HepG2 (cell line): ENCODE measurements around the gene LAMC1. TPM values are rescaled to one million over a fixed set of nuclear protein-coding genes. Genes with fewer than 3 reads are reported as not detected.

Experiments used
- ATAC-seq: fragments of 200-7000 bp; cut with Tn5 transposase; 3 replicates; pipeline ENCODE4 v1.9.1; 2020; ENCODE audit warnings: mild to moderate bottlenecking, moderate library complexity
- BruUV-seq: library from RNA; stranded (reverse); fragments of 400-500 nt; replicated peaks from 2 replicates; lab custom pipeline; 2021; lab: Mats Ljungman, UMichigan
- CTCF ChIA-PET: fragments of 300-600 bp; formaldehyde crosslinking; extraction: SDS; loops from one replicate; lab custom pipeline; 2021; ENCODE audit warnings: low total read pairs, inconsistent platforms, low intra/inter-chr PET ratio; lab: Yijun Ruan, JAX
- POLR2A ChIA-PET: fragments of 350-600 bp; sonication (Branson Sonifier 250); formaldehyde crosslinking; loops from one replicate; lab custom pipeline; 2020; ENCODE audit warnings: antibody characterized with exemption, inconsistent platforms; lab: Yijun Ruan, JAX
- DNase-seq: peaks from one replicate; pipeline ENCODE4 v3.0.0-alpha.2; 2015; ENCODE audit warnings: low spot score
- FAIRE-seq: peaks from 3 replicates; lab custom pipeline; 2011; peaks lifted over from hg19 to GRCh38; lab: Jason Lieb, UNC
- H2AFZ ChIP-seq: one replicate; pipeline ENCODE4 v1.6.1; 2011; ENCODE audit warnings: low read length, inconsistent platforms
- H3K27ac ChIP-seq: fragments of 300-600 bp; 3 replicates; pipeline ENCODE4 v1.8.0; 2011; ENCODE audit warnings: mixed run types, mild to moderate bottlenecking, mixed read lengths, low read length, inconsistent platforms; ENCODE audit not compliant: insufficient read depth; ENCODE audit errors: extremely low read length
- H3K27me3 ChIP-seq, 2 experiments: fragments of 200-600 bp in 1 of 2; 2 replicates in 1 of 2; 3 replicates in 1 of 2; pipeline versions ENCODE4 v1.6.0 to v1.8.0; 2011; ENCODE audit warnings: low read length in 2 of 2, mild to moderate bottlenecking in 2 of 2, moderate library complexity in 2 of 2, inconsistent platforms in 1 of 2; ENCODE audit not compliant: insufficient read depth in 2 of 2, control insufficient read depth in 1 of 2
- H3K36me3 ChIP-seq, 2 experiments: fragments of 200-600 bp in 1 of 2; replicated peaks in 1 of 2; 2 replicates in 1 of 2; 3 replicates in 1 of 2; pipeline versions ENCODE4 v1.5.1 to v1.8.0; 2011; ENCODE audit warnings: low read length in 2 of 2, inconsistent platforms in 1 of 2; ENCODE audit not compliant: insufficient read depth in 2 of 2, control insufficient read depth in 1 of 2
- H3K4me1 ChIP-seq: 2 replicates; pipeline ENCODE4 v1.5.1; 2012; ENCODE audit warnings: low read length, inconsistent platforms; ENCODE audit not compliant: insufficient read depth
- H3K4me2 ChIP-seq: 2 replicates; pipeline ENCODE4 v1.6.0; 2011; ENCODE audit warnings: low read depth, low read length, inconsistent platforms
- H3K4me3 ChIP-seq, 3 experiments: fragments of 200-600 bp in 1 of 3; sonication (generic), shearing (Covaris generic) in 1 of 3; replicated peaks in 1 of 3; 2 replicates each; pipeline ENCODE4 v1.5.1; 2011 to 2016; ENCODE audit warnings: low read length in 3 of 3, inconsistent platforms in 2 of 3, low read depth in 2 of 3, mild to moderate bottlenecking in 2 of 3, control low read depth in 1 of 3, mixed read lengths in 1 of 3; ENCODE audit not compliant: insufficient read depth in 1 of 3
- H3K79me2 ChIP-seq: one replicate; pipeline ENCODE4 v1.6.1; 2011; ENCODE audit warnings: low read length, inconsistent platforms; ENCODE audit not compliant: insufficient read depth
- H3K9ac ChIP-seq: 2 replicates; pipeline ENCODE4 v1.6.0; 2011; ENCODE audit warnings: mild to moderate bottlenecking, low read depth, low read length, inconsistent platforms; ENCODE audit not compliant: insufficient read depth
- H3K9me3 ChIP-seq: 2 replicates; pipeline ENCODE4 v1.5.1; 2012; ENCODE audit warnings: mild to moderate bottlenecking, low read length
- H4K20me1 ChIP-seq: 2 replicates; pipeline ENCODE4 v1.6.0; 2011; ENCODE audit warnings: inconsistent platforms, mild to moderate bottlenecking, low read length, moderate library complexity; ENCODE audit not compliant: insufficient read depth
- ATAD3A ChIP-seq: sonication (generic); formaldehyde crosslinking; IDR thresholded peaks from 2 replicates; pipeline ENCODE4 v1.4.0; 2020; ENCODE audit warnings: missing genetic modification reagents
- BRD4 ChIP-seq: sonication (generic); formaldehyde crosslinking; IDR thresholded peaks from 2 replicates; pipeline ENCODE4 v1.4.0; 2020; ENCODE audit warnings: missing genetic modification reagents
- CHD2 ChIP-seq: IDR thresholded peaks from 2 replicates; pipeline ENCODE4 v1.6.1; 2011; ENCODE audit warnings: low read depth, low read length, improper control_type of control experiment
- IKZF4 ChIP-seq: sonication (generic); formaldehyde crosslinking; IDR thresholded peaks from 2 replicates; pipeline ENCODE4 v1.5.1; 2020; ENCODE audit warnings: borderline replicate concordance, mild to moderate bottlenecking, low read depth, missing genetic modification reagents; ENCODE audit errors: not compliant biosample characterization
- MIER2 ChIP-seq: IDR thresholded peaks from 2 replicates; pipeline ENCODE4 v1.6.1; 2016; ENCODE audit warnings: missing biosample characterization, missing genetic modification reagents
- TOPORS ChIP-seq: sonication (generic); formaldehyde crosslinking; IDR thresholded peaks from 2 replicates; pipeline ENCODE4 v1.8.0; 2023; ENCODE audit warnings: mild to moderate bottlenecking, missing genetic modification reagents
- ZNF460 ChIP-seq: sonication (generic); formaldehyde crosslinking; IDR thresholded peaks from 2 replicates; pipeline ENCODE4 v1.5.1; 2020; ENCODE audit warnings: missing genetic modification reagents, mild to moderate bottlenecking, borderline replicate concordance
- WGBS: methylation state at CpG from one replicate; pipeline ENCODE4 v1.1.6; 2017; ENCODE audit warnings: low lambda C conversion rate; 5-methylcytosine and 5-hydroxymethylcytosine counted together
- in situ Hi-C: cut with HindIII; loops from 2 replicates; pipeline ENCODE4 v1.10.0; 2017; ENCODE audit warnings: low pct_unique_long_range_greater_than_20kb; ENCODE audit not compliant: extremely low pct_ligation_motif_present
- intact Hi-C: fragments of 100-400 bp; cut with micrococcal nuclease; formaldehyde crosslinking; loops from one replicate; pipeline ENCODE4 v1.10.0; 2022; ENCODE audit not compliant: unreplicated experiment
- polyA plus RNA-seq, 8 experiments: library from polyadenylated mRNA; depleted of rRNA in 3 of 8; stranded (reverse) in 7 of 8; unstranded in 1 of 8; fragments of >200 nt; fragmentation: Illumina TruSeq in 4 of 8; extraction: Trizol in 4 of 8; gene quantifications; 2 replicates each; pipeline versions ENCODE4 v1.2.1 to v1.2.3, GENCODE V29; 2011 to 2016; ENCODE audit warnings: low read depth in 4 of 8, missing spikeins in 1 of 8, mixed read lengths in 1 of 8; ENCODE audit not compliant: insufficient read depth in 1 of 8
- total RNA-seq, 5 experiments: library from RNA; depleted of rRNA; stranded (reverse); fragments of >200 nt; fragmentation: Illumina TruSeq; extraction: Trizol; gene quantifications; 2 replicates each; pipeline ENCODE4 v1.2.3, GENCODE V29; 2016; ENCODE audit warnings: low read depth in 1 of 5
- TF ChIP-seq, protein P1 (sequence below): IDR thresholded peaks from 2 replicates; pipeline ENCODE4 v1.6.1; 2016; ENCODE audit warnings: missing genetic modification reagents, missing compliant biosample characterization
- TF ChIP-seq, protein P2 (sequence below): sonication (generic); formaldehyde crosslinking; IDR thresholded peaks from 2 replicates; pipeline ENCODE4 v1.8.0; 2022; ENCODE audit warnings: mild to moderate bottlenecking, missing genetic modification reagents
- TF ChIP-seq, protein P3 (sequence below): sonication (generic); formaldehyde crosslinking; IDR thresholded peaks from 2 replicates; pipeline ENCODE4 v1.5.1; 2020; ENCODE audit warnings: missing genetic modification reagents, mild to moderate bottlenecking, borderline replicate concordance

Gene LAMC1
- total and polyA plus RNA-seq, 2 of the 13 experiments (the other 11 are each of a cell fraction or from before 2014, with no cell fraction given): 58.5 to 137 TPM

DNA sequence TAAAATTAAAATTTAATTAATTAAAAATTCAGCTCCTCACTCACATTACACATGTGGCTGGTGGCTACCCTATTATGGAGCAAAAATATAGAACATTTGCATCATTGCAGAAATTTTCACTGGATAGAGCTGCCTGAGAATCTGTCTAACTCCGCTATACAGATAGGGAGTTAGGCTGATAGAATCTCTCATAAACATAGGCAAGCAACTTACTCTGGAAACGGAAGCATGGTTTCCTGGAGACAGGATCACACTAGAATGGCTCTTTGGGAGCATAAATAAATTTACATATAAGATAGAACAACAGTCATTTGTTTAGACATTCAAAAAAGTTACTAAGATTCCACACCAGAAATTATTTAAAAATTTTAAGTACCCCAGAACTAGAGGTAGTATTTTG lies 150.6 kb downstream of the LAMC1 start:
- H4K20me1 ChIP-seq: no peaks in the 10 kb centered on the region
- no peak overlapping the region for H3K4me3 ChIP-seq
- no peaks in the 10 kb centered on the region for H3K36me3 ChIP-seq
- no peak for ATAC-seq
- H3K4me1 ChIP-seq: no peaks in the 10 kb centered on the region
- ChIA-PET POLR2A (no interaction called here), CTCF (no interaction called here)
- no peak overlapping the region for H3K4me2 ChIP-seq
- FAIRE-seq: no peak
- H3K27ac ChIP-seq: no peak overlapping the region
- TF ChIP-seq, protein P1, sequence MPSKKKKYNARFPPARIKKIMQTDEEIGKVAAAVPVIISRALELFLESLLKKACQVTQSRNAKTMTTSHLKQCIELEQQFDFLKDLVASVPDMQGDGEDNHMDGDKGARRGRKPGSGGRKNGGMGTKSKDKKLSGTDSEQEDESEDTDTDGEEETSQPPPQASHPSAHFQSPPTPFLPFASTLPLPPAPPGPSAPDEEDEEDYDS: no peak
- TF ChIP-seq MIER2 (CRISPR knock-in tag) (no peak), BRD4 (CRISPR knock-in tag) (no peak), IKZF4 (CRISPR knock-in tag) (no peak), TOPORS (CRISPR knock-in tag) (no peak), ATAD3A (no peak), CHD2 (no peak), ZNF460 (CRISPR knock-in tag) (no peak)
- TF ChIP-seq, protein P2, sequence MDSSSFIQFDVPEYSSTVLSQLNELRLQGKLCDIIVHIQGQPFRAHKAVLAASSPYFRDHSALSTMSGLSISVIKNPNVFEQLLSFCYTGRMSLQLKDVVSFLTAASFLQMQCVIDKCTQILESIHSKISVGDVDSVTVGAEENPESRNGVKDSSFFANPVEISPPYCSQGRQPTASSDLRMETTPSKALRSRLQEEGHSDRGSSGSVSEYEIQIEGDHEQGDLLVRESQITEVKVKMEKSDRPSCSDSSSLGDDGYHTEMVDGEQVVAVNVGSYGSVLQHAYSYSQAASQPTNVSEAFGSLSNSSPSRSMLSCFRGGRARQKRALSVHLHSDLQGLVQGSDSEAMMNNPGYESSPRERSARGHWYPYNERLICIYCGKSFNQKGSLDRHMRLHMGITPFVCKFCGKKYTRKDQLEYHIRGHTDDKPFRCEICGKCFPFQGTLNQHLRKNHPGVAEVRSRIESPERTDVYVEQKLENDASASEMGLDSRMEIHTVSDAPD (CRISPR knock-in tag): no peak
- TF ChIP-seq, protein P3, sequence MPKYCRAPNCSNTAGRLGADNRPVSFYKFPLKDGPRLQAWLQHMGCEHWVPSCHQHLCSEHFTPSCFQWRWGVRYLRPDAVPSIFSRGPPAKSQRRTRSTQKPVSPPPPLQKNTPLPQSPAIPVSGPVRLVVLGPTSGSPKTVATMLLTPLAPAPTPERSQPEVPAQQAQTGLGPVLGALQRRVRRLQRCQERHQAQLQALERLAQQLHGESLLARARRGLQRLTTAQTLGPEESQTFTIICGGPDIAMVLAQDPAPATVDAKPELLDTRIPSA (CRISPR knock-in tag): no peak
- no peaks in the 10 kb centered on the region for H3K9me3 ChIP-seq
- BruUV-seq: no TSS peak
- H3K79me2 ChIP-seq: no peaks in the 10 kb centered on the region
- intact Hi-C loops (no loop called here), in situ Hi-C loops (no loop called here)
- H2AFZ ChIP-seq: no peak overlapping the region
- no peaks in the 10 kb centered on the region; a peak in 1 of 5 replicates for H3K27me3 ChIP-seq
- WGBS: 50% methylated on average over 2 of the region's 2 CpGs
- no peak overlapping the region for H3K9ac ChIP-seq
- no peak for DNase-seq
